ENCODE measurements around the gene TAP1. TPM values are rescaled to one million over a fixed set of nuclear protein-coding genes. Genes with fewer than 3 reads are reported as not detected.

TAP1 gene
- total RNA-seq, 1 donor = 122 TPM

DNA sequence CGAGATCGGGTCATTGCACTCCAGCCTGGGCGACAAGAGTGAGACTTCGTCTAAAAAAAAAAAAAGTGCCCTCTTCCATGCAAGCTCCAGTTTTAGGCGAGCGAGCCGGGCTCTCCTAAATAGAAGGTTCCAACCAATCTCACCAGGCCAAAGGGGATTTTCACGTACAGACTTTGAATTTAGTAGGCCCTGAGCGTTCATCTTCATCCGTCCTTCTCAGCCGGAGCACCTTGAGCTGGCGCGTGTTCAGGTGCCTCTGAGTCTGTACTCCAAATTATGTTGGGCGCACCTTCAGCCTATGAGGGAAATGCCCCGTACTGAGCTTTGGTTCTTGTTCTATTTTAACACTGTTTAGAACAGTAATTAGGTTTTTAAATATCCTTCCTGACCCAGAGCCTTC lies 14.1 kb downstream of the TAP1 start:
- no peak for DNase-seq (ENCODE audit: low read depth)
- TF ChIP-seq, protein P1, sequence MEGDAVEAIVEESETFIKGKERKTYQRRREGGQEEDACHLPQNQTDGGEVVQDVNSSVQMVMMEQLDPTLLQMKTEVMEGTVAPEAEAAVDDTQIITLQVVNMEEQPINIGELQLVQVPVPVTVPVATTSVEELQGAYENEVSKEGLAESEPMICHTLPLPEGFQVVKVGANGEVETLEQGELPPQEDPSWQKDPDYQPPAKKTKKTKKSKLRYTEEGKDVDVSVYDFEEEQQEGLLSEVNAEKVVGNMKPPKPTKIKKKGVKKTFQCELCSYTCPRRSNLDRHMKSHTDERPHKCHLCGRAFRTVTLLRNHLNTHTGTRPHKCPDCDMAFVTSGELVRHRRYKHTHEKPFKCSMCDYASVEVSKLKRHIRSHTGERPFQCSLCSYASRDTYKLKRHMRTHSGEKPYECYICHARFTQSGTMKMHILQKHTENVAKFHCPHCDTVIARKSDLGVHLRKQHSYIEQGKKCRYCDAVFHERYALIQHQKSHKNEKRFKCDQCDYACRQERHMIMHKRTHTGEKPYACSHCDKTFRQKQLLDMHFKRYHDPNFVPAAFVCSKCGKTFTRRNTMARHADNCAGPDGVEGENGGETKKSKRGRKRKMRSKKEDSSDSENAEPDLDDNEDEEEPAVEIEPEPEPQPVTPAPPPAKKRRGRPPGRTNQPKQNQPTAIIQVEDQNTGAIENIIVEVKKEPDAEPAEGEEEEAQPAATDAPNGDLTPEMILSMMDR (IDR thresholded peaks at IDR 0.05; ENCODE audit: insufficient read depth, low read depth, low read length) = no peak
- no peak overlapping the region for H3K4me3 ChIP-seq (ENCODE audit: low read depth, low read length)

DNA sequence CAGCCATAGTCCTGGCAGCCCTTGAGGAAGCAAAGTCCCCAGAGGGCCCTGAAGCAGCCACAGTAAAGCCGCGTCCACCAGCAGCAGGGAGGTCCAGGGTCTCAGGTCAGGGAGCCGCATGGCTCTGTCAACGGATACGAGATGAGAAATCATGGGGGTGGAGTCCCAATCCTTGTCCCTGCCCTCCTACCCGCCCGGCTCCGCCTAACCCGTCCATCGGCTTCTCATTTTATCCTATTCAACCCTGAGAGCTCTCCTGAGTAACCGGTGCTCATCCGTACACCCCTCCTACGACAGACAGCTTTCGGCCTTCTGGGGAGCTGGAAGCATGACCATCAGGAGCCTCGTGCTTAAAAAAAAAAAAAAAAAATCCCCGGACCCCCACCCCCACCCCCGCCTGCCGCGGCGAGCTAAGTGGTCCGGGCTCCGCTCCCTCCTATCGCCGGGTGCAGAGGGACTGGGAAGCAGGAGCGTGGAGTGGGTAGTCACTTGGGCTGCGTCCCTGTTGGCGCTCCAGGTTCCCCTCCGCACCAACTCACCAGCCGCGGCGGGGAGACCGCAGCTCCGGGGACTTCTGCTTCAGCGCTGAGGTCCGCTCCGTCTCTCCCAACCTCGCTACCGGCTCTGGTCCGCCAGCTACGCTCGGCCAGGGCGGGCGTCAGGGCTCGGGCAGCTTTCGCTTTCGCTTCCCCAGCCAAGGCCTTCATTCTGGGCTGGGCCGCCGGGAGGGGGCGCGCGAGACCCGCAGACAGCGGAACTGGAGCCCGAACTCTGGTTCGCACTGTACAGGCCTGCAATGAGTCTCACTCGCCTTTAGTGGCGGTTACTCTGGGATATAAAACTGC lies 15.2 kb downstream of the TAP1 start, which contains the start of gene TAP2:
TSS of gene TAP2 (minus strand) at position 626 of the 845 bp plus-strand sequence. CDS start at position 120, 506 bp downstream.
- TF ChIP-seq, protein P1 (IDR thresholded peaks at IDR 0.05; ENCODE audit: insufficient read depth, low read depth, low read length) = peak; percentile 93
- H3K4me3 ChIP-seq (ENCODE audit: low read depth, low read length) = peak within 1 kb of the TSS; percentile 89

DNA sequence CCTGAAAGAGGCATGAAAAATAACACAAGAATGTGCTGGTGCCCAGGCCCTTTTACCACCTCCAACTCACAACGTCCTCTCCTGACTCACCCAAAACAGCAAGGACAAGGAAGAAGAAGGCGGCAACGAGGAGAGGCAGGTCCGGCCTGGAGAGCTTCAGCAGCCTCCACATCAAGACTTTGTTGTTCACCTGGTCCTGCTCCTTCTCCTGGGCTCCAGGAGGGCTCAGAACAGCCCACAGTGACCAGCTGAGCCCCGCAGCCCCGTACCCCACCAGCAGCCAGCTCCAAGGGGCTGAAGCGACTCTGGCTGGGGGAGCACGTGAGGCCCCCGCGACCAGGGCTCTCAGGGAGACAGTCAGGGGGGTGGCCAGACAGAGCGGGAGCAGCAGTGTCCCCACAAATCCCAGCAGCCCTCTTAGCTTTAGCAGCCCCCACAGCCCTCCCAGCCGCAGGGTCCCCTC lies 15.8 kb downstream of the TAP1 start:
- DNase-seq (ENCODE audit: low read depth) = no peak
- H3K4me3 ChIP-seq (ENCODE audit: low read depth, low read length) = peak overlapping the region; percentile 89
- TF ChIP-seq, protein P1 (IDR thresholded peaks at IDR 0.05; ENCODE audit: insufficient read depth, low read depth, low read length) = no peak

More for the DNA sequence above, 15.2 kb downstream of the TAP1 start, which contains the start of gene TAP2:
- peak; percentile 94 for DNase-seq (ENCODE audit: low read depth)

GRCh38 chr6:32836873-32837272 lies 16.6 kb downstream of the TAP1 start:
- DNase-seq (ENCODE audit: low read depth) = no peak
- TF ChIP-seq, protein P1 (IDR thresholded peaks at IDR 0.05; ENCODE audit: insufficient read depth, low read depth, low read length) = no peak
- no peak overlapping the region for H3K4me3 ChIP-seq (ENCODE audit: low read depth, low read length)

DNA sequence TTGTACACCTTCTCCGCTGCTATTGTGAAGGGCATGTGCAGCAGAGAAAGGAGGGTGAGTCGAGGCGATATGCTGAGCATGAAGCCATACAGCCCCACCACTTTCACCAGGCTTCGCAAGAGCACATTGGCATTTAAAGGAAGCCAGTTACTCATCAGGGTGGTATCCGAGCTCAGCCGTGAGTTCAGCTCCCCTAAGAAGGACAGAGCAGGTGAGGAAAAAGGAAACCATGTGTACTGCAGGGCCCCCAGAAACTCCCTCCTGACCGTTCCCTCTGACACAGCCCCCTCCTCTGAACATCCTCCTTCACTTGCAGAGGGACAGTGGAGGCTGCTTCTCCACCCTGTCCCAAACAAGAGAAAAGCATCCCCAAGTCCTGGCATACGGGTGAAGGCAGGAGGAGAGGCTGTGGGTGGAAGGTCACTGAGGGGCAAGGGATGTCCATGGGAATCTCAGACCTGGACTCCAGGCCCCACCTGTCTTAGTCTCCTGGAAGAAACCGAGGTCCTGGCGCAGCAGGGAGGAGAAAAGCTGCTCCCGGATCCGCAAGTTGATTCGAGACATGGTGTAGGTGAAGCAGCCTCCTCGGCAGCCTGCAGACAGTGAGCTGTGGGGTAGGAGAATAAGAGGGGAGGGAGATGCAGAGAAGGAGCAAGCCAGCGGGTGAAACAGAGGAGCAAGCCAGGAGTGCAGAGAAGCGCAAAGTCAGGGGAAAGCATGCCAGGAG lies 18.2 kb downstream of the TAP1 start:
- DNase-seq (ENCODE audit: low read depth) = no peak
- H3K4me3 ChIP-seq (ENCODE audit: low read depth, low read length) = no peak overlapping the region
- TF ChIP-seq, protein P1 (IDR thresholded peaks at IDR 0.05; ENCODE audit: insufficient read depth, low read depth, low read length) = no peak

GRCh38 chr6:32833664-32834063 lies 19.8 kb downstream of the TAP1 start:
- TF ChIP-seq, protein P1 (IDR thresholded peaks at IDR 0.05; ENCODE audit: insufficient read depth, low read depth, low read length) = no peak
- DNase-seq (ENCODE audit: low read depth) = no peak
- H3K4me3 ChIP-seq (ENCODE audit: low read depth, low read length) = no peak overlapping the region
